ENCODE data around the gene PSAT1.

DNA sequence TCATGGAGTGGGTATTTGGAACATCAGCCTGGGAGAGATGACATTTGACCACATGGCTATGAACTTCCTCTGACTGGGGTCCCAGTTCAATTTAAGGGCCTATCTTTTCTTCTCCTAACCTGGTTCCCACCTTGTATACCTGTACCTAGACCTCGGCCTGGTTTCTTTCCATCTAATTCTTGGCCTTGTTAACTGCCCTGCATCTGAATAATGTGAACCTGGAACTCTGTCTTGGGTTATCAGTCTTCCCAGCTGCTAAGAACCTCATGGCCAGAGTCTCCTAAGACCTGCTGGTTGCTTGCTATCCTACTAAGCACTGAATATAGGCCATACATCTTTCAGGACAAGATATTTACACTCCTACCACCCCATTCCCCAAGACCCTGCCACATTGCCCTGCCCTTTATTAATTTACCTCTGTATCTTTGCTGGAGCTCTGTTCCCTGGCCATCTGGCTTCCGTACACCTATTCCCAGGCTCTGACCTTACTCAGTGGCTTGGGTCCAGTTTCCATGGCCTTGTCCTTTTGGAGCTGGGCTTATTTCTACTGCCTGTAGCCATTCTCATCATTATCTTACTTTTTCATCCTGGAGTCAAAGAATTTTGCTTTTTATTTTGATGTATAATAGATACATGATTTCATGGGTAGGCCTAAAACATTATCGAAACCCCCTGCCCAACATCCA, 6.6 kb downstream of the PSAT1 start:
- no peak for TF ChIP-seq EZH2 (IDR thresholded peaks at IDR 0.05; ENCODE audit: low read length, unreplicated experiment)
- TF ChIP-seq, protein P1, sequence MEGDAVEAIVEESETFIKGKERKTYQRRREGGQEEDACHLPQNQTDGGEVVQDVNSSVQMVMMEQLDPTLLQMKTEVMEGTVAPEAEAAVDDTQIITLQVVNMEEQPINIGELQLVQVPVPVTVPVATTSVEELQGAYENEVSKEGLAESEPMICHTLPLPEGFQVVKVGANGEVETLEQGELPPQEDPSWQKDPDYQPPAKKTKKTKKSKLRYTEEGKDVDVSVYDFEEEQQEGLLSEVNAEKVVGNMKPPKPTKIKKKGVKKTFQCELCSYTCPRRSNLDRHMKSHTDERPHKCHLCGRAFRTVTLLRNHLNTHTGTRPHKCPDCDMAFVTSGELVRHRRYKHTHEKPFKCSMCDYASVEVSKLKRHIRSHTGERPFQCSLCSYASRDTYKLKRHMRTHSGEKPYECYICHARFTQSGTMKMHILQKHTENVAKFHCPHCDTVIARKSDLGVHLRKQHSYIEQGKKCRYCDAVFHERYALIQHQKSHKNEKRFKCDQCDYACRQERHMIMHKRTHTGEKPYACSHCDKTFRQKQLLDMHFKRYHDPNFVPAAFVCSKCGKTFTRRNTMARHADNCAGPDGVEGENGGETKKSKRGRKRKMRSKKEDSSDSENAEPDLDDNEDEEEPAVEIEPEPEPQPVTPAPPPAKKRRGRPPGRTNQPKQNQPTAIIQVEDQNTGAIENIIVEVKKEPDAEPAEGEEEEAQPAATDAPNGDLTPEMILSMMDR (conservative IDR thresholded peaks at IDR 0.05; ENCODE audit: low read depth, low read length), result no peak
